Raji (cell line): ENCODE data around the gene TRMT61A.
A peak's percentile ranks its signal among the peaks of the same experiment; 100 is the strongest.

ENCODE experiments used
- POLR2A ChIP-seq: IDR thresholded peaks from 2 replicates; pipeline ENCODE4 v1.6.1; 2011; ENCODE audit warnings: low read depth, low read length, control low read depth; ENCODE audit not compliant: insufficient read depth

TRMT61A gene

DNA sequence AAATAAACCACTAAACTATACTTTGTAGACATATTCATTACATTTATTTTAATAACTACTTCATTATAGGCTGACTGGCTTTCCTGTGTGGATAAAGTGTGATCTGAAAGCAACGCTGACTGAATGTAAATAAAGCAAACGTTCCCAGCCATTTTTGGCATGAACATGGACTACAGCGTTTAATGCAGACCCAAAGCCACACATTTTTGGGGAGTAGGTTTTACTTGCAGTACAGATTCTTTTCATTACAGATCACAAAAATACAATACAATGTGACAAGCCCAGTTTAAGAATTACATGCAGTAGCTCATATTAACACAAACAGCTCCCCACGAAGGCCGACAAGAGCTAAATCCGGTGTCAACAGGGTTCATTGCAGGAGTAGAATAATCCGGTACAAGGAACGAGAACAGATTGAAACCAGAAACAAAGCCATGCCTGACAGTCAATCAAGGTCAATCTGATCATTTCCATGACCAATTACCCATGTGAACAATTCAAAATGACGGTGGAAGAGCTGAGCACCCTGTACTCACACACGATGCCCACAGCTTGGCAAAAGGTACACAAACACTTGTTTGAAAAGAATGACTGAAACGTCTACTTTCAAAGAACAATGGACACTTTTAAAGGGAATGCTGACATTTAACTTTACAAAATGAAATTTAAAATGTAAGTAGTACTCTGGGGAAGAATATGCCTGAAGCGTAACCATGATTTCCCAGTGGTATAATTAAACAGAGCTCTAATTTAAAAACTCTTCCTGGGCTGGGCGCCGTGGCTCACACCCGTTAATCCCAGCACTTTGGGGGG, 28.2 kb downstream of the TRMT61A start:
- TF ChIP-seq POLR2A: no peak

- TF ChIP-seq POLR2A: no peak
Measured at GRCh38 chr14:103558071-103558882, 29.3 kb downstream of the TRMT61A start.

- TF ChIP-seq POLR2A: no peak
Measured at GRCh38 chr14:103559766-103560165, 30.8 kb downstream of the TRMT61A start.

GRCh38 chr14:103560691-103561090, 31.7 kb downstream of the TRMT61A start:
- no peak for TF ChIP-seq POLR2A

GRCh38 chr14:103561381-103562178, 32.6 kb downstream of the TRMT61A start:
- no peak for TF ChIP-seq POLR2A

GRCh38 chr14:103562179-103562428, 33.1 kb downstream of the TRMT61A start:
- no peak for TF ChIP-seq POLR2A

DNA sequence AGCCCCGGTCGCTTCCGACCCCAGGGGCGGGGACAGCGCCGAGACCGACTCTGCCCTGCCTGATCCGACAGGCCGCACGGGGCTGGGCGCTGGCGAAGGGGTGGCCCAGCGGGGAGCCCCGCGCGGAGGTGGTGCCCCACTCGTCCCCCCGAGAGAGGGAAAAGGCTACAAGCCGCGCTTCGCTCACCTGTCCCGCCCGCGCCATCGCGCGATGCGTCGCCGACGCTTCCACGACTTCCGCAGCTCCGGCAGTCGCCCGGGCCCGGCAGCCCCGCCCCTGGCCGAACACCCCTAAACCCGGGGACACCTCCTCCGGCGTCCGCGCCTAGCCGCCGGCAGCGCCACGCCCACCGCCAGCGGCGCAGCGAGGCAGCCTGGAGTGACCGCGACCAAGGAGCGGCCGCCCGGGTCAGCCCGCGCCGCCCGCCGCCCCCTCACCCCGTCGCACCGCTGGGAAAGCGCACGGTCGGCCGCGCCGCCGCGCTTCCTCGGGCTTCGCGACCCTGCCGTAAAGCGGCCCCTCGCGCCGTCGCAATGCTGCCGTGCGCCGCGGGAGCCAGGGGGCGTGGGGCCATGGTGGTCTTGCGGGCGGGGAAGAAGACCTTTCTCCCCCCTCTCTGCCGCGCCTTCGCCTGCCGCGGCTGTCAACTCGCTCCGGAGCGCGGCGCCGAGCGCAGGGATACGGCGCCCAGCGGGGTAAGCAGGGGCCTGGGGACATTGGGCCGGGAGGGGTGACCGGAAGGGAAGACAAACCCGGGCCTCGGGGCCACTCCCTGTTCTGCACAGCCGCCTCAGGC, 33.6 kb downstream of the TRMT61A start, which contains the start of the genes BAG5 and COA8:
BAG5 (minus strand) TSS at position 229 of the 797 bp plus-strand sequence. CDS start 1,493 bp downstream, outside the sequence.
COA8 (plus strand) TSS at position 532 of the 797 bp plus-strand sequence; CDS start at position 574, 42 bp downstream.
- TF ChIP-seq POLR2A: peak; percentile 77

DNA sequence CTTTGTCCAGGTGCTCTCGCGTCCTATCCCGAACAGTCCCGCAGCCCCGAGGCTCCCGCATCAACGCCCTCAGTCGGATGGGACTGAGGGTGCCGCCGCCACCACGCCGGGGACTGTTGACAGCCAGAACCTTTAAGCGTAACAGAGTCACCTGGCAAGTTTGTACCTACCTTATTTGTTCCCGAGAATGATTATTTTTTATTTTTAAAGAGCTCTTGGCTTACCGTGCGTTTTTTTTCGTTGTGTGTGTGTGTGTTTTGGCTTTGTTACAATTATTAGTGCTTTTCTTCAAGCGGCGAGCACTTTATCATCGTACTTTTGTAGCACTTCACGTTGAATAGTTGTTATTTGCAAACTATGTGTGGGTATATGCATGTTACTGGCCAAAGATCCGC, 34.2 kb downstream of the TRMT61A start:
- TF ChIP-seq POLR2A: no peak

DNA sequence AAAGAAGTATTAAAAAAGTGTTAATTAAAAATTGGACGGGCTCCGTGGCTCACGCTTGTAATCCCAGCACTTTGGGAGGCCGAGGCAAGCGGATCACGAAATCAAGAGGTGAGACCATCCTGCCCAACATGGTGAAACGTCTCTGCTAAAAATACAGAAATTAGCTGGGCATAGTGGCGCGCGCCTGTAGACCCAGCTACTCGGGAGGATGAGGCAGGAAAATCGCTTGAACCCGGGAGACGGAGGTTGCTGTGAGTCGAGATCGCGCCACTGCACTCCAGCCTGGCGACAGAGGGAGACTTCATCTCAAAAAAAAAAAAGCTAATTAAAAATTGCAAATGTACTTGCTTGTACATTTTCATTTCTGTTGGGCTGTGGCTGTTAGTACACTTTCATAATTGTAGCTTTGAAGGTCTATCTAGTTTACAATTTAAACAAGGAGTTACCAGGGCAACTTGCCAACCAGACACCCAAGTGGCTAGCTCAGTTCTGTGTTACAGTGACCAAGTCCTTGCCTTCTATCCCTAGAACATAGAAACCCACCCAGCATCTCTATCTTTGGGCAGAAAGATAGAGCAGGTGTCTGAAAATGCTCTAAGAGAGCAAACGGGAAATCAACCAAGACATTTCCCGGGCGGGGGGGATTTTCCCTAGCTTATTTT, 35.0 kb downstream of the TRMT61A start:
- TF ChIP-seq POLR2A: no peak

DNA sequence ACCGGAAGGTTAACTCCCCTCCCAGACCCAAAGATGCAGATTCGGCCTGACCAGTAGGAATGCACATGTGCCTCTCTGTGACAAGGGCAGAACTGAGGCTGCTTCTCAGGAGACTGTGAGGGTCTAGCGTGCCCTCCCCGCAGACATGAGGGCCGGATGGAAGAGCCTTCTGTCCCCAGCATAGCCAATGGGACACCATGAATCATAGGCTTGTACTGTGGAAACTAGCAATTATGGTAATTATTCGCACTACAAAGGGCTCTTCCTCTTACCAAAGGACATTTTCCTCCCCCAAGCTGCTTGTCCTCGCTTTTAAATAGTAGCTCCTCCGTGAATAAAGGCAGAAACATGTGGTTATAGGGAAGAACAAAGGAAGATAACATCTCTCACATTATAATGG, 40.0 kb downstream of the TRMT61A start:
- TF ChIP-seq POLR2A: no peak

DNA sequence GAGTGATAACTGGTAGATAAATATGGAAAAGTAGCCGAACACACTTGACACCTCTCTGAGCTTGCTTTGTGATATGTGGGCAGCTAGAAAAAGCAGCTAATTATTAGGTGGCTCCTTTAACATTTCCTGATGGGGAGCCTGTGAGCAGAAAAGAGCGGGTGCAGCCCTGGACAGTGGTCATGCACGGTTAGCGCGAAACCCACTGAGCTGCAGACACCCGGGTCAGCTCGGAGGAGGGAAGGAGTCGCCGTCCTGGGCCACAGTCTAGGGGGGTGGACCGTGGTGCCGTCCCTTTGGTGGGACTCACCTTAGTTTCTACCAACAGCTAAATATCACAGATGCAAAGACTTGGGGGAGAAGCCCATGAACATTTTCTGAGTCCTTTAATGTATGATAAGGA, 40.4 kb downstream of the TRMT61A start:
- no peak for TF ChIP-seq POLR2A

GRCh38 chr14:103574104-103574503, 45.1 kb downstream of the TRMT61A start:
- no peak for TF ChIP-seq POLR2A

- no peak for TF ChIP-seq POLR2A
Measured at GRCh38 chr14:103574707-103575285, 45.8 kb downstream of the TRMT61A start.

- TF ChIP-seq POLR2A: no peak
Measured at GRCh38 chr14:103576371-103577024, 47.5 kb downstream of the TRMT61A start.
